GM23338 (cell line): Measurements from ENCODE around the gene GUCY2F.

Experiments
- CTCF ChIP-seq, 2 experiments: fragments of 200-600 bp in 1 of 2; sonication (generic) in 1 of 2; conservative IDR thresholded peaks; 2 replicates each; pipeline versions ENCODE4 v1.5.1 to v1.6.1; 2016 to 2017; ENCODE audit warnings: antibody characterized with exemption in 2 of 2, low read depth in 2 of 2, mild to moderate bottlenecking in 2 of 2, moderate library complexity in 1 of 2
- EZH2phosphoT487 ChIP-seq: fragments of 200-600 bp; sonication (generic); IDR thresholded peaks from one replicate; pipeline ENCODE4 v1.8.1; 2018; ENCODE audit warnings: antibody characterized with exemption; ENCODE audit not compliant: unreplicated experiment
- POLR2AphosphoS5 ChIP-seq: IDR thresholded peaks from 2 replicates; pipeline ENCODE4 v1.6.1; 2016; ENCODE audit warnings: antibody characterized with exemption, low read depth

GRCh38 chrX:109487640-109488039, 5.8 kb upstream of the GUCY2F start:
- TF ChIP-seq CTCF (conservative IDR thresholded peaks at IDR 0.05; ENCODE audit: low read depth in 2 of 2): no peak
- no peak for TF ChIP-seq POLR2AphosphoS5
- no peak for TF ChIP-seq EZH2phosphoT487
